NCI-H82 (cell line): ENCODE data around the gene DNAI4.
"Not testable (repeated sequence)": the region's sequence is repeated elsewhere in the genome, so short reads cannot be mapped to it uniquely, and the experiment has no call there.

Source experiments
- DNase-seq: peaks from one replicate; lab custom pipeline; 2025; lab: John Stamatoyannopoulos, UW

DNAI4 gene

DNA sequence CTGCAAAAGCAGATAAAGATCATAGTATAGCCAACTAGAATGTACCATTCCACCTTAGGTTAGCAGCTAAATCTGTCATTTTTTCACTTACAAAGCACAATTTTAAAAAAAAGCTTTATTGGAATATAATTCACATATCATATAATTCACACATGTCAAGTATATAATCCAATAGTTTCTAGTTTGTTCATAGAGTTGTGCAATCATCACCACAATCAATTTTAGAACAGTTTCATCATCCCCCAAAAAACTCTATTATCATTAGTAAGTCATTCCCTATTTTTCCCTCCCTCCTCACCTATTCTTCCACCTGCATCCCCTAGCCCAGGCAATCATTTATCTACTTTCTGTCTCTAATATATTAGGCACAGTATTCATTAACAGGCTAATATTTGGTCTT, 91.5 kb downstream of the DNAI4 start:
- no peak for DNase-seq

DNA sequence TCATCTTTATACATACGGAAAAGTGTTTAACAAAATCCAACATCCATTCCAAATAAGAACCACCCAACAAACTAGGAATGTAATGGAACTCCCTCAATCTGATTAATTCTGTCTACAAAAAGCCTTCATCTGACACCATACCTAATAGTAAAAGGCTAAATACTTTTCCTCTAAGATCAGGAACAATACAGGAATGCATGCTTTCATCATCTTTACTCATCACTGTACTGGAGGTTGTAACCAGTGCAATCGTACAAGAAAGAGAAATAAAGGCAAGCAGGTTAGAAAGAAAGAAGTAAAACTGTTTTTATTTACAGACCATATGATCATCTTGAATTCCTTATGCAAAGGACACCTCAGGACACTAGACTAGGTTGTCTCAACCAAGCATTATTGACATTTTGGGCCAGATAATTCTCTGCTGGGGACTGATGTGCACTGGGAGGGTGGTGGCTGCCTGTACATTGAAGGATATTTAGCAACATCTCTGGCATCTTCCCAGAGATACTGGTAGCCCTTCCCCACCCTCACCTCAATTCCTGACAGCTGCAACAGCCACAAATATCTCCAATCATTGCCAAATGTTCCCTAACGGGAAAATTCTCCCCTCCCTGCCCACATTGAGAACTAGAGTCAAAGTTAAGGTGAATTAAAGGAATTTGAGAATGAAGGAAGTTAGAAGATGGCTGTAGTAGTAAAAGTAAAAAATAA, 93.0 kb downstream of the DNAI4 start:
- no peak for DNase-seq

DNA sequence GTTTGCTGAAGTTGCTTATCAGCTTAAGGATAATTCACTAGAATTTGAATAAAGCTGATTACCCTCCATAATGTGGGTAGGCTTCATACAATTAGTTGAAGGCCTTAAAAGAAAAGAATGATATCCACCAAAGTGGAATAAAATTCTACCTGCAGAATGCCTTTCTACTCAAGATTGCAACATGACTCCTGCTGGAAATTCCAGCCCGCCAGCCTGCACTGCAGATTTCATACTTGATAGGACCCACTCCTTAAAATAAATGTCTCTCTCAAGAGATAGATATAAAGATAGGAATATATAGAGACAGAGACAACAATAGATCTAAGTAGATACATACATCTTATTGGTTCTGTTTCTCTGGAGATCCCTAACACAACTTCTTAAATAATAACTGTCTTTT, 99.9 kb downstream of the DNAI4 start:
- DNase-seq, result no peak

DNA sequence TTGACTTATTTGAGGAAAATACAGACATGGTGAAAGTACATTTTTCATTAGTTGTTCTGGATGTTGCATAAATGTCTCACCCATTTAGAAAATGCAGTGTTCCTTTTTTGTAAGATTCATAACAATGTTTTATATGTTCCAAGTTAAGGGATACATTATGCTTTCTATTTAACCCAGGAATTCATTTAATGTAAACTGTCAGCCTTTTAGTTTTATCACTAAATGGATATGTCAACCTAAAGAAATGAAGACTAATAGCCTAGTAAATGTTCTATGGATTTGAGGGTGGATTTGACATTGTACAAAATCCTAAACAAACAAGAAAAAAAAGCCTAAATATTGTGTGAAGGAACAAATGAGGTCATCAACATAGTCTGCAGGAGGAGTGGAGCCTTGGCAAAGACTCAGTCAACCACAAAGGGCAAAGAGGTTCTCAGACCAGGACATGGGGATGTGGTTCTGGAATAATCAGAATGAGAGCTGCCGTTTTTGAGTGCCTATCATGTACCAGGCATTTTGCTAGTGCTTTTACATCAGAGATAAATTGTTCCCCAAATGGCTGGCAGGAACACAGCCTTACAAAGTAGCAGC, 114.8 kb downstream of the DNAI4 start:
- DNase-seq, result no peak

DNA sequence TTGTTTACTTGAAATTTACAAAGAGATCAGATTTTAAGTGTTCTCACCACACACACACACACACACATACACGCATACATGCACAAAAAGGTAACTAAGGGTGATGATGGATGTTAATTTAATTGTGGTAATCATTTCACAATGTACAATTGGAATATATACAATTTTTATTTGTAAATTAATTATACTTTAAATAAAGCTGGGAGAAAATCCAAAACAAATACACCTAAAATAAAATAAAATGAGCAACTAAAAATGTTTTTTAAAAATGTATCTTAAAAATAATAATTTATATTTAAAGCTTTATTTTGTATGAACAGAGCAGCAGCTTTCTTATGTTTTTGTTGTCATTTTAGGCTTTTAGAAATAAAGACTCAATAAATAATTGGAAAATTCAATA, 115.4 kb downstream of the DNAI4 start:
- no peak for DNase-seq

DNA sequence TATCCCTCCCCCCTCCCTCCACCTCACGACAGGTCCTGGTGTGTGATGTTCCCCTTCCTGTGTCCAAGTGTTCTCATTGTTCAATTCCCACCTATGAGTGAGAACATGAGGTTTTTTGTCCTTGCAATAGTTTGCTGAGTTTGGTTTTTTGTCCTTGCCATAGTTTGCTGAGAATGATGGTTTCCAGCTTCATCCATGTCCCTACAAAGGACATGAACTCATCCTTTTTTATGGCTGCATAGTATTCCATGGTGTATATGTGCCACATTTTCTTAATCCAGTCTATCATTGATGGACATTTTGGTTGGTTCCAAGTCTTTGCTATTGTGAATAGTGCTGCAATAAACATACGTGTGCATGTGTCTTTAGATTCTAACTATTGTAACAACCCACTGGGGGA, 128.8 kb downstream of the DNAI4 start:
- DNase-seq, result not testable (repeated sequence)

DNA sequence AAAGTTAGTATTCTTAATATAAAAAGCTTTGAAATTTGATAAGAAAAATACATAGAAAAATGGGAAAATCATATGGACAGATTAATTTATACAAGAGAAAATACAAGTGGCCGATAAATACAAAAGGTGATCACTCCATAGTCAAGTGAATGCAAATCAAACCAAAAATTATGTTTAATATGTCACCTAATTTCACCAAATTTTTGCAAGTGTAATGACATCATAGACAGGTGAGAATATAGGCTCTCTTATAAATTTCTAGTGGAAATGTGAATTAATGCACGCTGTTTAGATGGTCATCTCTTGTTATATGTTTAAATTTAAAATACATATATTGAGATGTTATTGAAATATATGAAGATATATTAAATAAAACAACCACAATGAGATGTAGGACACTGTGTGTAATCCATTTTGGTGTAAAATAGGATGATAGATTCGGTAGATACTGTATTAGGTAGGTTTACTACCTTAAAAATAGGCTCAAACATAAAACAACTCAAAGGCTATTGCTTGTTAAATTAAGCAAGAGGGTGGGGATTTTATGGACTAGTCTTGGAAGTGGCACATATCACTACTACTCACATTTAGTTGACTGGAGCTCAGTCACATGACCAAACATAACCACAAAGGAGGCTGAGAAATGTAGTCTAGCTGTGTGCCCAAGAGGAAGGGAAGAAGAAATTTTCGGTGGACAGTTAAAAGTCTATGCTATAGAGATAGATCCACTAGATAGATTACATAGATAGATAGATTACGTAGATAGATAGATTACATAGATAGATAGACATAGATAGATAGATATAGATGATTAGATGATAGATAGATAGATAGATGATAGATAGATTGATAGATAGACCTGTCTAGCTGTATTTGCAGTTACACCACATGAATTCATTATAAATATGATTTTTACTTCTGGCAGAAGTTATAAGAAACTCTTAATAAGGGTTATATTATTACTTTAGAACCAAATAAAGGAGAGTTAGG, 132.7 kb downstream of the DNAI4 start:
- no peak for DNase-seq

DNA sequence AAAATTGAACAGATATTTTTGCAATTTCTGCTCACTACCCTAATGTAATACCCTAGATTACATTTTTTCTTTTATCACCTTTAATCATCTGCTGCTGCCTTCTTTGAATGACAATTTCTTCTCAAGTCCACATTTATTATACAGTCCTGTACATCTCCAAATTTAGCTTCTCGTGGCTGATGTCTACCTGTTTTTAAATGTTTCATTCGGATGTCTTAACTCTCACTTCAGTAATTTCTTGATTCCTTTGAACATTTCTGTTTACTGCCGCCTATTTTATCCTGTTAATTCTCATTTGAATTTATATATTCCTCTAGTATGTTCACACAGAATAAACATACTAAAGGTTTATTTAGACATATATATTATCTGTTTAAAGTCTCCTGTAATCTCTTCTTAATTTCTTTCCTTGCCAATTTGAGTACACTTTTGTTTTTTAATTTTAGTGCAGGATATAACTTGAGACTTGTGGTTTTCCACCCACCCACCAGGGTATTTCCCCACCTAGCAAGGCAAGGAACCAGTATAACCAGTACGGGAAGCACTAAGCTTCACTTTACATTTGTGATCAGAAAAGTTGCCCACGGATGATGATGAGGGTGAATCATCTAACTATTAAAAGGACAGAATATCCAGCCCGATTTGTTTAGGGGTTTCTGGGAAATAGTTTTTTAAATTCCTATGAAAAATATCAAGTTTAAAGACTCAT, 136.3 kb downstream of the DNAI4 start:
- DNase-seq, result no peak

DNA sequence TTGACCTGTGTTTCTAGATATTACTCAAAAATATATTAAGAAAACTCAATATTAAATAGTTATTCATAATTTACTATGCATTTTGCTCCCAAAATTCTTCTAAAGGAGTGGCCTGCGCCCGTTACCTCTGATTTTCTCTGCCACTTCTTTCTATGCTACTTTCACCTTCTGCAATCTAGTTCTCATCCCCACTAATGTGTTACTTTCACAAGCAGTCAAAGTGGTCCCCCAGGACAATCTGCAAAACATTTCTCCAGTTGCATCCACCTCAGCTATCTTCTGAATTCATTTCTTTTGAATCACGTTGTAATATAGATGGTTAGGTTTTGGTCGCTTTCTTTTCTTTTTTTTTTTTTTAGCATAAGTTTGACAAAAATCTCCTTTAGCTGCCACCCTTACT, 137.0 kb downstream of the DNAI4 start:
- DNase-seq, result no peak

DNA sequence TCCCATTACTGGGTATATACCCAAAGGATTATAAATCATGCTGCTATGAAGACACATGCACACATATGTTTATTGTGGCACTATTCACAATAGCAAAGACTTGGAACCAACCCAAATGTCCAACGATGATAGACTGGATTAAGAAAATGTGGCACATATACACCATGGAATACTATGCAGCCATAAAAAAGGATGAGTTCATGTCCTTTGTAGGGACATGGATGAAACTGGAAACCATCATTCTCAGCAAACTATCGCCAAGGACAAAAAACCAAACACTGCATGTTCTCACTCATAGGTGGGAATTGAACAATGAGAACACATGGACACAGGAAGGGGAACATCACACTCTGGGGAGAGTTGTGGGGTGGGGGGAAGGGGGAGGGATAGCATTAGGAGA, 138.9 kb downstream of the DNAI4 start:
- DNase-seq, result not testable (repeated sequence)

DNA sequence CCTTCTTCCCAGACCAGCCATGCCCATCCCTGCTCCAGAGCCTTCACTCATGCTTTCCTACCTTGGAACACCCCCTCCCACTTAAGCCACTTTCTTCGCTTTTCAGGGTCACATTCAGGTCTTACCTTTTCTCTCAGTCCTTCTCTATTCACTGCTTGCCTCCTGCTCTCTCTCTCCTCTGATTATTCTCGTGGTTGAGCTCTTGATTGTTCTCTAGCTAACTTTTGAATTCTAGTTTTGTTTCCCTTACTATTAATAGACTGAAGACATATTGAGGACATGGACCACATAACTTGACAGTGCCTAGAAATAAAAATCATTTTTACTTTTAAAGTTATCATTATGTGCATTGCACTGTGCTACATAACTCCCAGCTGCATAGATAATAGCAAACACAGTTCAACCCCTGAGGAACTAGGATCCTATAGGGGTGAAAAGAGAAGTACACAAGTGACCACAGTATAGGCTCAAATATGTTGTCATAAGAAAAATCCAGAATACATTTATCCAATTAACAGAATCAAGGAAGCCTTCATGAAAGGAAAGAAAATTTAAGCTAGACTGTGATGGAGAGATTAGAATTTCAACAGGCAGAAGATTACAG, 145.1 kb downstream of the DNAI4 start:
- DNase-seq, result no peak

DNA sequence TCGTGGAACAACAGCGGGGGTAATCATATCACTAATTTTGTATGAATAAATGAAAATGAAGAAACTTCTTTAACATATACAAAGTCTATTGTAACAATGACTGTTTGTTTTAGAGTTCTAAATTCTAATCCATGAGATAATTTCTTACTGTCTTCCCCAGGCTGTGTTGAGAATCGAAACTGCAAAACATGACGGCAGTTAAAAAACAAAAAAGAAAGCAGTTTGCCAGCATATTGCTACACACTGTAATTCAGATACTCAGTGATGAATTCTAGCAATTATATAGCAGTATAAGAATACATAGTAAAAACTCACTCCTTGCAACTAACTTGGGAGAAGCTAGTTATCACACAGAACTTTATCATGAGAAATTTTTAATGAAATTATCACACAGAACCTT, 145.7 kb downstream of the DNAI4 start:
- no peak for DNase-seq

DNA sequence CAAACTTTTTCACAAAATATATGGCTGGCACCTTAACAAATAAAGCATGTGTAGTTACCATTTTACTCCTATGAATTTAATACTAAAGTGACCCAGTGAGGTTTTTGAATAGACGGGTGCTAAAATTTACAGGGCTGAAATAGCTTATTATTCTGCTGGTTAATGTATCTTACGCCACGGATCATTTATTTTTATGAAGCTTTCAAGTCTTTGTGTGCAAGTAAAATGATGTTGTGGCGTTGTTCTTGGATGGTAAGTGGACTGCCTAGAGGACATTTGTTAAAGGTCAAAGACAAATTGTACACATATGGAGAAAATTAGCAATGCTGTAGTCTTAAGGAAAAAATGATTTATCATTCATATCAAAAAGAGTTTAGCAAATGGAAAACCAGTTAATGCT, 146.4 kb downstream of the DNAI4 start:
- no peak for DNase-seq

DNA sequence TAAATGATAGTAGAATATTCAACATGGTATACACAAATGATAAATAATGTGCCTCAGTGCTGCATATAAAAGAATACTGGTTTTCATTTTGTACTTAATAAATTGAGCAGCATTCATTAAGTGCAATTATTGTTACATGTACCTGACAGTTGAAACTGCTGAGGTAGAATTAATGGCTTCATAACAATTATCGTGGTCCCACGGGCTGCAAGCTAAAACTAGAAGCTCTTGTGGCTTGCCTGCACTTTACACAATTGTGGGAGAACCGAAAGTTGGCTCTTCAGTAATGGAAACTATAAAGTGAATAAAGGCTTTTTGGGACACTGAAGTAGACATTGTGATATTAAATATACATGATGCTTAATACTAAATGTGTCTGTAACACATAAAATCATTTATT, 146.8 kb downstream of the DNAI4 start:
- no peak for DNase-seq

DNA sequence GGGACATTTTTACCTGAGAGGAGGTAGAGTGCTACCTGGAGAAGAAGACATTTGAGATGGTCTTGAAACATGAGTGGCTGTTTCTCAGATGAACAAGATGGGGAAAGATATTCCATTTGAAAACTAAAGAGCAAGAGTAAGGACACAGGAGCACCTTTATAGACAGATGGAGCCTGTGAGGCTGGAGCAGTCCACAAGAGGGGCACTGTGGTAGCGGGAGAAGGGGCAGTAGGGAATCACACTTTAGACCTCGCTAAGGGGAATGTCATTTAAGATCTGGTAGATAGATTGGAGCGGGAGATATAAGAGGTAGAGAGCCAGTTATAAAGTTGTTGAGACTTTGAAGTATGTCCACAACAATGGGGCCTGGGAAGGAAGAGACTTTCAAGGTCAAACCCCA, 149.0 kb downstream of the DNAI4 start:
- no peak for DNase-seq

DNA sequence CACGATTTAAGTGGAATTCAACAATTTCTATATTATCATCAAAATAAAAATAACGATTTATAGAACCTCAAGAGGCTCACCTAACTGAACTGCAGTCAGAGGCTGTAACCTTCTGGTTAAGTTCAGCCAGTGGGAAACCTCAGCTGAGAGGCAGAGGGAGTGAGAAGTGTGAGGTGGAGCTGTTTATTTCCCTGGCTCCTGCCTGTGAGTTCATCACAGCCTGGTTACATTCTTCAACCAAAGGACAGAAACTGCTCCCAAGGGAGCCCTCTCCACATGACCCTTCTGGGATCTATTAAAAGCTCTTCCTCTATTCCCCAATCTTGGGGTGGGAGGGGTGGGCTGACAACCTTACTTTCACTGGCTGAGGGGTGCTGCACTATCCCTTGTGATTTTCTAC, 150.2 kb downstream of the DNAI4 start:
- no peak for DNase-seq

DNA sequence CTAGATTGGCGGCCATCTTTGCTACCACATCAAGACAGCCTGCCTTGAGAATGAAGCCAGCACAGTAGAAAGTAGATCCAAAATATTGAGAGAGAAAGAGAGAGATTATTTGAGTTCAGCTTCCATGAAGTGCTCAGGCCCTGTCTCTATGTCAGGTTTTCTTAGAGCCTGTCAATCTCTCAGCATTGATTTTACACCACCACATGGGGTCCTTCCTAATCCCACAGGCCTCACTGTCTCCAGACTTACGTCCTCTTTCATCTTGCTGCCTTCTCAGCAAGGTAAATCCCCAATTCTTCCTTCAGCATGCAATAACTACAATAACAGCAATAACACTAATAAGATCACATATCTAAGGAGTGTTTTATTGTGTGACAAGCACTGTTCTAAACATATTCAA, 151.4 kb downstream of the DNAI4 start:
- DNase-seq, result peak; percentile 8

DNA sequence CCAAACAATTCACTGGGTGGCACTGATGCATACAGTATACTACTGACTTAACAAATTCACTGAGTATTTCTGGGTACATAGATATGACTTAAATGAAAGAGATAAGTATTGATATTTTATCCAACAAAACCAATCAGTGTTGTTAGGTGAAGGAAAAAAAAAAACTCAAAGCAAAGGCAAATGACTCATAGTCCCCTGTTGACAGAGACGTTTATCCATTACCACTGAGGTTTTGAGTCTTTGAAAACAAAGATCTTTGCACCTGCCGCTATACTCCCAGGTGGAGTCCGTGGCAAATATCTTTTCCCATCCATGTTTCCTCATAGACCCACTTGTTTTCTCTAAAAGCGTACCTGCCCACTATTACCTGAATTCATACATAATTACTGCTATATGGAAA, 154.0 kb downstream of the DNAI4 start:
- no peak for DNase-seq

DNA sequence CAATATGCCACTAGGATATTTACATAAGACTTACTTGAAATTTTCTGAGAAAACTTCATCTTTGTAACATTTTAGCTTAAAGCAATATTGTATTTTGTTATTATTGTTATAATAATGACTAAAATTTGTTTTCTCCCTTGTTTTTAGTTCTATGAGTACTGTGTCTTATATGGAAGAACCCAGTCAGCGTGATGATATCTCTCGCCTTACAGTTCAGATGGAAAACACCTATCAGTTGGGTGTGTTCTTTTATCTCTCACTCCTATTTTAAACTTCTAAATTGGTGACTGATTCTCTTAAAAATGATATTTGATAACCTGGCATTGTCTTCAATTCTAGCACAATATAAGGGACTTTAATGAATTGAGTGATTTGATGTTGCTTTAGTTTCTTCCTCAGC, 154.4 kb downstream of the DNAI4 start:
- no peak for DNase-seq

DNA sequence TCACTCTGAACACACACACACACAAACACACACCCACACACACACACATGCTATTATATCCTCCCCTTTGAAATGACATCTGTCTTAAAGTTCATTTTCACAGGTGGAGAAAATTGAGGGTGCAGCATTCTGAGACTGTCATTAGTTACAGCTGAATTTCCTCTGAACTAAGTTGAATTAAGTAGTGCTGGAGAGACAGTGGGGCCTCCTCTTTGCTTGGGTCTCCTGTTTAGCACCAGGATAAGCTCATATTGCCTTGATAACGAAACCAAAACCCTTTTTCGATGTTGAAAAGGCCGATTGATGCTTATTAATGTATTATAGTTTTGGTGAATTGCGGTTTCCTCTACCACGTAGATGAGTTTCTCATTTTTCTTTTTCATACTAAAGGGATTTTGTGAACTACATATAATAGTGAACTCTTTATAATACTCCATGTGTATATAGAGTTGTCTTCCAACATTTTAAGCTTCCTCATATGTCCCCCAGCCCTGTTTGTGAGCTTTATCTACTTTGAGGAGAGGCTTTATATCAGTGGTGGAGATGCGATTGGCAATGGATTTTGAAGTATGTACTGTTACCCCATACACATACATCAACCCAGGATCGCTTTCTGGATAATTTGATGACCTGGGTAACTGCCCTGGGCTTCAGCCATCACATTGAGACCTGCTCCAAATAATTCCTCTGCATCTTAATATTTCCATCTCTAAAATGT, 155.0 kb downstream of the DNAI4 start:
- no peak for DNase-seq

DNA sequence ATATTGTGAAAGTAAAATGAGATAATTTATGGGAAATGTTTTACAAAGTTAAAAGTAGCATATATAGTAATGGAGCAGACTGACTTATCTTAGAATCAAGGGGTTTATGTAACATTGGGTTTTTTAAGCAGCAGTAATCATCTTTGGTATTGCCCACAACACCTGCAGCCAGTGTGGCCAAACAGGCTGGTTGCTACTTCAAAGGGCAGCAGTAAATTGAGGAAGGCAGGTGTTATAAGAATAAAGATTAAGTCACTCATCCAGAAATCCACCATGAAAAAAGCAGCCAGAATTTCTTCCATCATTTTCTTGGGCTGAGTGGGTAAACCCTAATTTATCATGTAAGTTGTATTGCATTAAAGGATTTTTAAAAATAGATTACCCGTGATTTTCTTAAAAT, 155.7 kb downstream of the DNAI4 start:
- DNase-seq, result no peak
